ENCODE results near the gene TP53TG5.
A peak's percentile ranks its signal among the peaks of the same experiment; 100 is the strongest.

Gene TP53TG5

DNA sequence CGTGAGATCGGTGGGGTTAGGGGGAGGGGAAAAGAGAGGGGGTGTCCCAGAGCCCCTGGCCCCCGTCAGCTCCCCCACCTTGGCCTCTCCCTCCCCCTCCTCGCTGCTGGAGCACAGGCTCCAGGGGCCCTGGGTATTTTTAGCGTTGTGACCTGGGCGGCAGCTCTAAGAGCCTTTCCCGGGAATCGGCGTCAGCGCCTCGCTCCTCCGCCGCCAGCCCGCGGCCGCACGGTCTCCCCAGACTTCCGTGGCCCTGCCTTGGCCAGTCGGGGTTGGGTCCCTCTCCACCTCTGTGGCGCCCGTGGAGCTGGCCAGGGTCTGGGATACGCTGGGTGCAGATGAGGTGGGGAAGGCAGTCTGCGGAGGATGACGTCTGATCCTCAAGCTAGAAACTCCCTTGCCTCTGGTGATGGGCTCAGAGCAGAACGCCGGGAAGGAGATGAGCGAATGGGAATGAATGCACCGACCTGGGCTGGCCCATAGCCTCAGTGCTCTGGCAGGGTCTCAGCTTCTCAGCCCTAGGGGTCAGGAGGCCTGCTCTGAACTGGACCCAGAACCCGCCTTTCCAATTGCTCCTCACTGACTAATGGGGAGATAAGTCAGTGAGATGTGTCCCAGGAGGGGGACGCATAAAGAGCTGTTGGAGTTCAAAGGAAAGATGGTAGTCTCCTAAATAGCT is 29.1 kb upstream of the TP53TG5 start:
- WGBS (ENCODE audit: extremely low coverage, insufficient coverage, low lambda C conversion rate), result no CpG with 5 or more reads among the region's 30 CpGs
- H3K27ac ChIP-seq (ENCODE audit: low read depth, low read length), result no peak overlapping the region
- H2BK120ac ChIP-seq (ENCODE audit: low read depth, low read length), result no peak overlapping the region
- H2AK5ac ChIP-seq (ENCODE audit: low read length), result no peak overlapping the region
- H3K4me1 ChIP-seq (ENCODE audit: control insufficient read depth, low read depth, low read length), result peaks cover 2% of the 10 kb centered on the region
- H3K18ac ChIP-seq (ENCODE audit: low read length), result peak overlapping the region; percentile 81
- H3K4me2 ChIP-seq (ENCODE audit: low read length), result peak overlapping the region; percentile 92
- H3K79me2 ChIP-seq (ENCODE audit: control insufficient read depth, insufficient read depth, low read length), result no peaks in the 10 kb centered on the region
- H3K36me3 ChIP-seq (ENCODE audit: control insufficient read depth, insufficient read depth, low read length), result no peaks in the 10 kb centered on the region
- H4K8ac ChIP-seq (ENCODE audit: low read depth, low read length), result peak overlapping the region; percentile 65
- DNase-seq, result peak; percentile 63
- peak overlapping the region; percentile 86 for H3K56ac ChIP-seq (ENCODE audit: low read length)
- H3K4ac ChIP-seq (ENCODE audit: low read depth, low read length), result peak overlapping the region; percentile 22
- peaks cover 6% of the 10 kb centered on the region for H3K27me3 ChIP-seq (ENCODE audit: insufficient read depth, low read length, poor library complexity)
- peak overlapping the region; percentile 38 for H3K4me3 ChIP-seq (ENCODE audit: low read length)
- H3K9ac ChIP-seq (ENCODE audit: low read length), result peak overlapping the region; percentile 72
- no peaks in the 10 kb centered on the region for H3K79me1 ChIP-seq (ENCODE audit: low read length)
- H2BK5ac ChIP-seq (ENCODE audit: low read length), result no peak overlapping the region
- H3K23ac ChIP-seq (ENCODE audit: low read length), result no peak overlapping the region
- no peak overlapping the region for H4K5ac ChIP-seq (ENCODE audit: low read length)
- H2BK15ac ChIP-seq (replicated peaks; ENCODE audit: low read depth), result no peak overlapping the region

GRCh38 chr20:45406260-45407066 is 28.3 kb upstream of the TP53TG5 start:
- H3K18ac ChIP-seq (ENCODE audit: low read length), result peak overlapping the region; percentile 81
- DNase-seq, result peak; percentile 49

DNA sequence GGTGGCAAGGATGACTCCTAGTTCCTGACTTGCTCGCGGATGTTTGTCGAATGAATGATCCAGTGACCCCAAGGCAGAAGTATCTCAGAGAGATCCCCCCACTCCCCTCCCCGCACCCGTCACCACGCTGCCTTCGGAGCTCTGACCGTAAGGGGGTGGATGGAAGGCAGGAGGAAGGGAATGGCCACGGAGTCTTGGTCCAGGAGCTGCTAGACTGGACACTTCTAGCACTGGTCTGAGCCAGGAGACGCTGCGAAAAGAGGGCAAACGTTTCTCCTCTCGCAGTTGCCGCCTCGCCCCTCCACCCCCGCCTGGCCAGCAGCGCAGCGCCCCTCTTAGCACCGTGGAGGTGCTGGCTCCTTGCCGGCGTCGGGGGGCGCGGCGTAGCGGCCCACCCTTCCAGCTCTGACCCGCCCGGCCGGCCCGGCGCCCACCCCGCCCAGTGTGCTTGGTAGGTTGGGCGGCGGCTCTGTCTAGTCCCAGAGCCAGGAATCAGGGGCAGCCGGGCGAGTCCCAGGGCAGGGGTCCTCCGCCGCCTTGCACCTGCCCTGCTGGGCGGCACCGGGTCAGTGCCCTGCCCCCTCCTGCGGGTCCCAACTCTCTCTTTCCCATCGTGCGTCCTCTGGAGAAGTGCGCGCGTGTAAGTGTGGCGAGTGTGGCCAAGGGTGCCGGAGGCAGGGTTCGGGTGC is 27.6 kb upstream of the TP53TG5 start:
- Histone ChIP-seq H3K4ac (ENCODE audit: low read depth, low read length) (no peak overlapping the region), H3K27ac (ENCODE audit: low read depth, low read length) (no peak overlapping the region), H3K56ac (ENCODE audit: low read length) (peak overlapping the region; percentile 86), H3K4me1 (ENCODE audit: control insufficient read depth, low read depth, low read length) (peaks cover 2% of the 10 kb centered on the region), H3K27me3 (ENCODE audit: insufficient read depth, low read length, poor library complexity) (peaks cover 6% of the 10 kb centered on the region), H3K23ac (ENCODE audit: low read length) (peak overlapping the region; percentile 33), H3K18ac (ENCODE audit: low read length) (no peak overlapping the region), H4K8ac (ENCODE audit: low read depth, low read length) (no peak overlapping the region), H3K79me1 (ENCODE audit: low read length) (no peaks in the 10 kb centered on the region), H3K4me3 (ENCODE audit: low read length) (peak overlapping the region; percentile 33), H4K5ac (ENCODE audit: low read length) (no peak overlapping the region), H2BK120ac (ENCODE audit: low read depth, low read length) (no peak overlapping the region), H2BK15ac (replicated peaks; ENCODE audit: low read depth) (no peak overlapping the region), H3K79me2 (ENCODE audit: control insufficient read depth, insufficient read depth, low read length) (no peaks in the 10 kb centered on the region), H3K4me2 (ENCODE audit: low read length) (peak overlapping the region; percentile 92), H3K9ac (ENCODE audit: low read length) (peak overlapping the region; percentile 72), H2BK5ac (ENCODE audit: low read length) (no peak overlapping the region), H2AK5ac (ENCODE audit: low read length) (no peak overlapping the region), H3K36me3 (ENCODE audit: control insufficient read depth, insufficient read depth, low read length) (no peaks in the 10 kb centered on the region)
- whole genome bisulfite sequencing (ENCODE audit: extremely low coverage, insufficient coverage, low lambda C conversion rate), result no CpG with 5 or more reads among the region's 49 CpGs
- peak; percentile 10 for DNase-seq

More at GRCh38 chr20:45406260-45407066, 28.3 kb upstream of the TP53TG5 start:
- peak overlapping the region; percentile 72 for H3K9ac ChIP-seq (ENCODE audit: low read length)
- no peak overlapping the region for H2BK15ac ChIP-seq (replicated peaks; ENCODE audit: low read depth)
- peaks cover 6% of the 10 kb centered on the region for H3K27me3 ChIP-seq (ENCODE audit: insufficient read depth, low read length, poor library complexity)
- peak overlapping the region; percentile 65 for H4K8ac ChIP-seq (ENCODE audit: low read depth, low read length)
- WGBS (ENCODE audit: extremely low coverage, insufficient coverage, low lambda C conversion rate), result no CpG with 5 or more reads among the region's 87 CpGs
- H2BK5ac ChIP-seq (ENCODE audit: low read length), result no peak overlapping the region
- H3K79me2 ChIP-seq (ENCODE audit: control insufficient read depth, insufficient read depth, low read length), result no peaks in the 10 kb centered on the region
- no peak overlapping the region for H3K27ac ChIP-seq (ENCODE audit: low read depth, low read length)
- H2BK120ac ChIP-seq (ENCODE audit: low read depth, low read length), result peak overlapping the region; percentile 54
- peak overlapping the region; percentile 22 for H3K4ac ChIP-seq (ENCODE audit: low read depth, low read length)
- H3K23ac ChIP-seq (ENCODE audit: low read length), result peak overlapping the region; percentile 73
- peak overlapping the region; percentile 38 for H3K4me3 ChIP-seq (ENCODE audit: low read length)
- no peak overlapping the region for H2AK5ac ChIP-seq (ENCODE audit: low read length)
- no peaks in the 10 kb centered on the region for H3K79me1 ChIP-seq (ENCODE audit: low read length)
- peak overlapping the region; percentile 92 for H3K4me2 ChIP-seq (ENCODE audit: low read length)
- H4K5ac ChIP-seq (ENCODE audit: low read length), result no peak overlapping the region
- H3K36me3 ChIP-seq (ENCODE audit: control insufficient read depth, insufficient read depth, low read length), result no peaks in the 10 kb centered on the region
- peak overlapping the region; percentile 86 for H3K56ac ChIP-seq (ENCODE audit: low read length)
- peaks cover 2% of the 10 kb centered on the region for H3K4me1 ChIP-seq (ENCODE audit: control insufficient read depth, low read depth, low read length)

GRCh38 chr20:45404438-45404837 is 26.3 kb upstream of the TP53TG5 start:
- Histone ChIP-seq H3K27ac (ENCODE audit: low read depth, low read length) (no peak overlapping the region), H3K4me1 (ENCODE audit: control insufficient read depth, low read depth, low read length) (peaks cover 2% of the 10 kb centered on the region), H3K23ac (ENCODE audit: low read length) (no peak overlapping the region), H2AK5ac (ENCODE audit: low read length) (no peak overlapping the region), H2BK5ac (ENCODE audit: low read length) (no peak overlapping the region), H3K79me2 (ENCODE audit: control insufficient read depth, insufficient read depth, low read length) (no peaks in the 10 kb centered on the region), H3K18ac (ENCODE audit: low read length) (no peak overlapping the region), H3K79me1 (ENCODE audit: low read length) (no peaks in the 10 kb centered on the region), H2BK120ac (ENCODE audit: low read depth, low read length) (no peak overlapping the region), H3K56ac (ENCODE audit: low read length) (no peak overlapping the region), H4K8ac (ENCODE audit: low read depth, low read length) (no peak overlapping the region), H3K4me3 (ENCODE audit: low read length) (no peak overlapping the region), H3K27me3 (ENCODE audit: insufficient read depth, low read length, poor library complexity) (peaks cover 6% of the 10 kb centered on the region), H3K36me3 (ENCODE audit: control insufficient read depth, insufficient read depth, low read length) (no peaks in the 10 kb centered on the region), H4K5ac (ENCODE audit: low read length) (no peak overlapping the region), H2BK15ac (replicated peaks; ENCODE audit: low read depth) (no peak overlapping the region), H3K4ac (ENCODE audit: low read depth, low read length) (no peak overlapping the region), H3K9ac (ENCODE audit: low read length) (no peak overlapping the region), H3K4me2 (ENCODE audit: low read length) (no peak overlapping the region)
- WGBS (ENCODE audit: extremely low coverage, insufficient coverage, low lambda C conversion rate), result 100% methylated on average over 1 of the region's 1 CpG
- DNase-seq, result no peak

DNA sequence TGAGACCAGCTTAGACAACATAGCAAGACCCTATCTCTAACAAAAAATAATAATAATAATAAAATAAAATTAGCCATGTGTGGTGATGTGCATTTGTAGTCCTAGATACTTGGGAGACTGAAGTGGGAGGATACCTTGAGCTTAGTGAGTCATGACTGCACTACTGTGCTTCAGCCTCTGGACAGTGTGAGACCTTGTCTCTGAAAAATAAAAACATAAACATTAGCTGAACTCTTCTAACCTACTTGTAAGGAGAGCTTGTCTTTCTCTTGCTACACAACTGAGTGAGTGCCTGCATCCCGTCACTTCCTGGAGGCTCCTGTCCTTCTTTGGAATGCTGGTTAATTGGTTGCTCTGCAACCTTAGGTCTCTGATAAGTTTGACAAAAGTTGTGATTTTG is 24.8 kb upstream of the TP53TG5 start:
- Histone ChIP-seq H3K18ac (ENCODE audit: low read length) (no peak overlapping the region), H2AK5ac (ENCODE audit: low read length) (no peak overlapping the region), H3K79me1 (ENCODE audit: low read length) (no peaks in the 10 kb centered on the region), H3K27ac (ENCODE audit: low read depth, low read length) (no peak overlapping the region), H4K8ac (ENCODE audit: low read depth, low read length) (no peak overlapping the region), H3K56ac (ENCODE audit: low read length) (no peak overlapping the region), H3K79me2 (ENCODE audit: control insufficient read depth, insufficient read depth, low read length) (no peaks in the 10 kb centered on the region), H2BK5ac (ENCODE audit: low read length) (no peak overlapping the region), H4K5ac (ENCODE audit: low read length) (no peak overlapping the region), H3K4me2 (ENCODE audit: low read length) (no peak overlapping the region), H3K4me1 (ENCODE audit: control insufficient read depth, low read depth, low read length) (peaks cover 2% of the 10 kb centered on the region), H2BK120ac (ENCODE audit: low read depth, low read length) (no peak overlapping the region), H3K36me3 (ENCODE audit: control insufficient read depth, insufficient read depth, low read length) (no peaks in the 10 kb centered on the region), H2BK15ac (replicated peaks; ENCODE audit: low read depth) (no peak overlapping the region), H3K9ac (ENCODE audit: low read length) (no peak overlapping the region), H3K27me3 (ENCODE audit: insufficient read depth, low read length, poor library complexity) (peaks cover 6% of the 10 kb centered on the region), H3K4me3 (ENCODE audit: low read length) (no peak overlapping the region), H3K23ac (ENCODE audit: low read length) (no peak overlapping the region), H3K4ac (ENCODE audit: low read depth, low read length) (no peak overlapping the region)
- WGBS (ENCODE audit: extremely low coverage, insufficient coverage, low lambda C conversion rate), result no CpG with 5 or more reads among the region's 1 CpG
- DNase-seq, result no peak
